NOMO-1 (cell line): Measurements from ENCODE around the gene LRRC8E.
A peak's percentile ranks its signal among the peaks of the same experiment; 100 is the strongest.
"Not testable (repeated sequence)": the region's sequence is repeated elsewhere in the genome, so short reads cannot be mapped to it uniquely, and the experiment has no call there.

ENCODE experiments used
- DNase-seq, 2 experiments: peaks; one replicate each; lab custom pipeline; 2025; ENCODE audit not compliant: unreplicated experiment in 2 of 2; lab: John Stamatoyannopoulos, UW

The LRRC8E gene

GRCh38 chr19:7883796-7884570 is 4.3 kb upstream of the LRRC8E start:
- no peak for DNase-seq

- no peak for DNase-seq
Observed at GRCh38 chr19:7885818-7886217, 2.5 kb upstream of the LRRC8E start.

- no peak for DNase-seq
Observed at GRCh38 chr19:7887408-7888144, 734 bp upstream of the LRRC8E start.

GRCh38 chr19:7888826-7889217 is 512 bp downstream of the LRRC8E start:
- DNase-seq, result no peak

GRCh38 chr19:7893362-7894101 is 5.2 kb downstream of the LRRC8E start:
- not testable (repeated sequence) for DNase-seq

- no peak for DNase-seq
Observed at GRCh38 chr19:7894612-7895309, 6.5 kb downstream of the LRRC8E start.

GRCh38 chr19:7895565-7895964 is 7.3 kb downstream of the LRRC8E start:
- no peak for DNase-seq

GRCh38 chr19:7897292-7897691 is 9.0 kb downstream of the LRRC8E start:
- no peak for DNase-seq

GRCh38 chr19:7898967-7899366 is 10.7 kb downstream of the LRRC8E start:
- DNase-seq, result no peak

- no peak for DNase-seq
Observed at GRCh38 chr19:7899751-7900378, 11.6 kb downstream of the LRRC8E start.

- DNase-seq, result no peak
Observed at GRCh38 chr19:7900401-7900870, 12.1 kb downstream of the LRRC8E start.

- no peak for DNase-seq
Observed at GRCh38 chr19:7900931-7901330, 12.6 kb downstream of the LRRC8E start.

- DNase-seq, result no peak
Observed at GRCh38 chr19:7901337-7901736, 13.0 kb downstream of the LRRC8E start.

GRCh38 chr19:7902796-7903243 is 14.5 kb downstream of the LRRC8E start:
- no peak for DNase-seq

- peak; percentile 98 for DNase-seq
Observed at GRCh38 chr19:7903244-7904073, 15.1 kb downstream of the LRRC8E start, which contains the start of gene MAP2K7. Gene MAP2K7 (plus strand): TSS chr19:7903877. CDS start chr19:7903945, 68 bp downstream.

GRCh38 chr19:7904074-7905020 is 16.0 kb downstream of the LRRC8E start:
- DNase-seq, result no peak

GRCh38 chr19:7905268-7905667 is 17.0 kb downstream of the LRRC8E start:
- DNase-seq, result no peak

- DNase-seq, result no peak
Observed at GRCh38 chr19:7905859-7906258, 17.5 kb downstream of the LRRC8E start.
